Natural killer cell treated with Interleukin-12 subunit alpha and Interleukin-12 subunit beta and Interleukin-15 and Interleukin-18, amount 100 ng/mL, for 72 hours (primary cell): Measurements from ENCODE around the gene NFE2L3. TPM values are rescaled to one million over a fixed set of nuclear protein-coding genes. Genes with fewer than 3 reads are reported as not detected.

Source experiments
- ATAC-seq, 2 donors: fragments of 150-1000 bp; cut with Tn5 transposase in 1 of 2; sonication (Bioruptor Pico), chemical (Tn5 transposase) in 1 of 2; 2 replicates each; pipeline ENCODE4 v1.10.0; 2021
- DNase-seq: peaks from one replicate; pipeline ENCODE4 v3.0.0; 2022; ENCODE audit warnings: low spot score
- H3K27ac Mint-ChIP-seq, 2 donors: 1 replicate in 1 of 2; 2 replicates in 1 of 2; pipeline ENCODE4 v1.8.0; 2022; ENCODE audit warnings: mixed read lengths in 2 of 2, mild to moderate bottlenecking in 1 of 2, moderate library complexity in 1 of 2
- H3K27me3 Mint-ChIP-seq, 2 donors: 1 replicate in 1 of 2; 2 replicates in 1 of 2; pipeline ENCODE4 v1.8.0; 2022; ENCODE audit warnings: mixed read lengths in 2 of 2
- H3K36me3 Mint-ChIP-seq: one replicate; pipeline ENCODE4 v1.8.0; 2022; ENCODE audit warnings: mixed read lengths
- H3K4me1 Mint-ChIP-seq, 2 donors: 1 replicate in 1 of 2; 2 replicates in 1 of 2; pipeline ENCODE4 v1.8.0; 2022; ENCODE audit warnings: low read depth in 2 of 2, mixed read lengths in 2 of 2, mild to moderate bottlenecking in 1 of 2
- H3K4me3 Mint-ChIP-seq: one replicate; pipeline ENCODE4 v1.8.0; 2022; ENCODE audit warnings: mixed read lengths
- H3K9me3 Mint-ChIP-seq: 2 replicates; pipeline ENCODE4 v1.8.0; 2022; ENCODE audit warnings: mixed read lengths
- total RNA-seq, 2 donors: library from RNA; stranded (reverse); gene quantifications; one replicate each; pipeline ENCODE4 v1.2.3, GENCODE V29; 2022

Gene NFE2L3
- total RNA-seq, 2 donors from 2014 or later, result 21.3 to 29.1 TPM

DNA sequence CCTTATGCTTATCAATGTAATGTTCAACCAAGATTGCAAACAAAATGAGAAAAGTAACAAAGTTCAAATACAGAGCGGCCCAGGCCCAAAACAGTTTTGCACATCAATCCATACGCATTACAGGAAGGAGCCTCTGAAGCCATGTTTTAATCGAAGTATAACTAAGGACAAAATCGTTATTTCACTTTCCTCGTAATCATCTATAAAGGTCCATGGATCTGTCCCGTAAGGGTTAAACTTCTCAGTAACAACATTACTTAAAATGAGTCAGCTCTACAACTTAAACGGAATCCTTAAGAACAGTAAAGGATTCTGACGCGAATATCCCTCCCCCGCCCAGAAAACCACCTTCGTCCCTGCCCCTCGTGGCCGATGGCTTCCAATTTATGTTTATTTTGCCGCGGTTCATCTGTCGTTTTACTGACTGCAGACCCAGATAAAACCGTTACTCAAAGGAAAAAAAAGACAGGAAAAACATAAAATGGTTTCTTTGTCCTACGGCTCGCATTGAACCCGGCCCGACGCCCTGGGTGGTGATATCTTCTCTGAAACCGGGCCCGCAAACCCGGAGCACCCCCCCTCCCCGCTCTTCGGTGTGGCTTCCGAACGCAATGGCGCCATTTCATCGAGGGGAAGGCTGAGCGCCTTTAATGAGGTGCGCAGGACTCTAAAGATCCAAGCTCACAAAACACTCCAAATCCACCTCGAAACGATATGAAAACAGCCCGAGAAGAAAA lies 47.5 kb downstream of the NFE2L3 start:
- H3K9me3 Mint-ChIP-seq, result no peaks in the 10 kb centered on the region
- ATAC-seq (no peak), DNase-seq (peak; percentile 73)
- peaks cover 52 to 58% of the 10 kb centered on the region in 2 donors for H3K4me1 Mint-ChIP-seq
- peaks cover 75% of the 10 kb centered on the region for H3K36me3 Mint-ChIP-seq
- H3K27ac Mint-ChIP-seq, result peak overlapping the region; percentile 100
- no peaks in the 10 kb centered on the region for H3K27me3 Mint-ChIP-seq
- H3K4me3 Mint-ChIP-seq, result peak overlapping the region; percentile 100

DNA sequence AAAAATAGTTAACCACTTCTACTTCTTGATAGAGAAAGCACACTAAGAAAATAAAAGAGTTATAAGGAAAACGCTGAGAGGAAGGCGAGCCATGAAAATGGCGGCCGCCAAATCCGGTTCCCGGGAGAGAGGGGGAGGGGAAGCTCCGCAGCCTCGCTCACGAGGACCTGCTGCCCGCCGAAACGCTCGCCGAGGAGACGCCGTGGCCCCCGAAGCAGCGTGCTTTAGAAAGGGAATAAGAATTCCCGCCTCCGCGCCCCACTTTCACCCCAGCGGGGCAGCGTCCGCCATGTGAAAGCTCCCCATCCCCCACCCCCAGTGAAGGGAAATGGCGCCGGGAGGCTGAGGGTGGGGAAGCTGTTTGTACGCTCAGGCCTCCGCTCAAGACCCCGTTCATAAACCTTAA lies 48.0 kb downstream of the NFE2L3 start:
- Mint-ChIP-seq H3K9me3 (no peaks in the 10 kb centered on the region), H3K36me3 (peaks cover 79% of the 10 kb centered on the region), H3K27ac (peak overlapping the region; percentile 100), H3K27me3 (no peaks in the 10 kb centered on the region), H3K4me3 (peak overlapping the region; percentile 100), H3K4me1 (peaks cover 53 to 61% of the 10 kb centered on the region in 2 donors)
- peak; percentile 18 to 54 for ATAC-seq
- DNase-seq, result peak; percentile 81

DNA sequence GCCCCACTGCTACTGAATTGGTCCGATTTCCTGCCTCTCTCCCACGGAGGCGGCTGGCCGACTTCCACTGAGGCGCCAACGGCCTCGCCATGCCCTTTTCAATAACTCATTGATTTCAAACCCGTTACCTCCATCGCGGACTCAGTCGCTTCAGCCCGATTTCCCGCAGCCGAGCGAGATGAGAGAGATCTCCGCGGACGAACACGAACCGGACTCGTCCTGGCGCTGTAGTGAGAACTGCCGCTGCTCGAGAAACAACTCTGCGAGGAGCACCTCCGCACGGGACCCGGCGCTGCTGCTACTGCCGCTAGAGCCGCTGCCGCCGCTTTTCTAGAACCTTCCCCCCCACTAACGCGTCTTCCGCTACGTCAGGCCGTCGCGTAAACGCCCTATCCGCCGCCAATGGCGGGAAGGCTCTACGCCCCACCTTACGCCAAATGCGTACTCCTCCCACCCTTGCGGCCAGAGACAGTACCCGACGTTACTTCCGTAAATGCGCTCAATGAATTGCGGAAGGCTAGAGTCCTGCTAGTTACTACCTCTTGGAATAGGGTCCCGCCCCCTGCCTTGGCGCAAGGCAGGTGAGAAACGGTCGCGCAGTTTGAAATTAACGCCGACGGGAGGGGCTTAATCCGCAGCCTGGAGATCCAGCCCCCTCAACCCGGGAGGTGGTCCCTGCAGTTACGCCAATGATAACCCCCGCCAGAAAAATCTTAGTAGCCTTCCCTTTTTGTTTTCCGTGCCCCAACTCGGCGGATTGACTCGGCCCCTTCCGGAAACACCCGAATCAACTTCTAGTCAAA lies 48.6 kb downstream of the NFE2L3 start, which contains the start of gene HNRNPA2B1:
TSS of gene HNRNPA2B1 (minus strand) at position 303 of the 803 bp plus-strand sequence. CDS start at position 134, 169 bp downstream.
- Mint-ChIP-seq H3K27ac (peak within 1 kb of the TSS; percentile 100), H3K4me1 (peaks cover 53 to 61% of the 10 kb centered on the region in 2 donors)

DNA sequence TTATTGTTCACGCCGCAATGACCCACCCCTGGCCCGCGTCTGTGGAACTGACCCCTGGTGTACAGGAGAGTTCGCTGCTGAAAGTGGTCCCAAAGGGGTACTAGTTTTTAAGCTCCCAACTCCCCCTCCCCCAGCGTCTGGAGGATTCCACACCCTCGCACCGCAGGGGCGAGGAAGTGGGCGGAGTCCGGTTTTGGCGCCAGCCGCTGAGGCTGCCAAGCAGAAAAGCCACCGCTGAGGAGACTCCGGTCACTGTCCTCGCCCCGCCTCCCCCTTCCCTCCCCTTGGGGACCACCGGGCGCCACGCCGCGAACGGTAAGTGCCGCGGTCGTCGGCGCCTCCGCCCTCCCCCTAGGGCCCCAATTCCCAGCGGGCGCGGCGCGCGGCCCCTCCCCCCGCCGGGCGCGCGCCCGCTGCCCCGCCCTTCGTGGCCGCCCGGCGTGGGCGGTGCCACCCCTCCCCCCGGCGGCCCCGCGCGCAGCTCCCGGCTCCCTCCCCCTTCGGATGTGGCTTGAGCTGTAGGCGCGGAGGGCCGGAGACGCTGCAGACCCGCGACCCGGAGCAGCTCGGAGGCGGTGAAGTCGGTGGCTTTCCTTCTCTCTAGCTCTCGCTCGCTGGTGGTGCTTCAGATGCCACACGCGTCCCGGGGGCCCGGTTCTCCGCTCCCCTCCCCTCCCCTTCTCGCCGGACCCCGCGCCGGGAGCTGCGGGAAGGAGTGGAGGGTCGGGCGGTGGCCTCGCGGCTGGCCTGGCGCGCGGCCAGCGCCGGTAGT lies 49.4 kb downstream of the NFE2L3 start, which contains the start of gene CBX3:
TSS of gene CBX3 (plus strand) at position 499 of the 772 bp plus-strand sequence. CDS start 1,254 bp downstream, outside the sequence.
- DNase-seq, result peak; percentile 98
- H3K4me3 Mint-ChIP-seq, result peak within 1 kb of the TSS; percentile 100
- H3K36me3 Mint-ChIP-seq, result peaks cover 76% of the 10 kb centered on the region
- H3K27me3 Mint-ChIP-seq, result no peaks in the 10 kb centered on the region
- peak within 1 kb of the TSS; percentile 100 for H3K27ac Mint-ChIP-seq
- H3K4me1 Mint-ChIP-seq, result peaks cover 49 to 61% of the 10 kb centered on the region in 2 donors
- H3K9me3 Mint-ChIP-seq, result no peaks in the 10 kb centered on the region
- peak; percentile 81 to 85 for ATAC-seq

More for the DNA sequence above, 48.6 kb downstream of the NFE2L3 start, which contains the start of gene HNRNPA2B1:
- Mint-ChIP-seq H3K9me3 (no peaks in the 10 kb centered on the region), H3K36me3 (peaks cover 78% of the 10 kb centered on the region), H3K4me3 (peak within 1 kb of the TSS; percentile 100), H3K27me3 (no peaks in the 10 kb centered on the region)
- DNase-seq, result peak; percentile 98
- ATAC-seq, result peak; percentile 83

DNA sequence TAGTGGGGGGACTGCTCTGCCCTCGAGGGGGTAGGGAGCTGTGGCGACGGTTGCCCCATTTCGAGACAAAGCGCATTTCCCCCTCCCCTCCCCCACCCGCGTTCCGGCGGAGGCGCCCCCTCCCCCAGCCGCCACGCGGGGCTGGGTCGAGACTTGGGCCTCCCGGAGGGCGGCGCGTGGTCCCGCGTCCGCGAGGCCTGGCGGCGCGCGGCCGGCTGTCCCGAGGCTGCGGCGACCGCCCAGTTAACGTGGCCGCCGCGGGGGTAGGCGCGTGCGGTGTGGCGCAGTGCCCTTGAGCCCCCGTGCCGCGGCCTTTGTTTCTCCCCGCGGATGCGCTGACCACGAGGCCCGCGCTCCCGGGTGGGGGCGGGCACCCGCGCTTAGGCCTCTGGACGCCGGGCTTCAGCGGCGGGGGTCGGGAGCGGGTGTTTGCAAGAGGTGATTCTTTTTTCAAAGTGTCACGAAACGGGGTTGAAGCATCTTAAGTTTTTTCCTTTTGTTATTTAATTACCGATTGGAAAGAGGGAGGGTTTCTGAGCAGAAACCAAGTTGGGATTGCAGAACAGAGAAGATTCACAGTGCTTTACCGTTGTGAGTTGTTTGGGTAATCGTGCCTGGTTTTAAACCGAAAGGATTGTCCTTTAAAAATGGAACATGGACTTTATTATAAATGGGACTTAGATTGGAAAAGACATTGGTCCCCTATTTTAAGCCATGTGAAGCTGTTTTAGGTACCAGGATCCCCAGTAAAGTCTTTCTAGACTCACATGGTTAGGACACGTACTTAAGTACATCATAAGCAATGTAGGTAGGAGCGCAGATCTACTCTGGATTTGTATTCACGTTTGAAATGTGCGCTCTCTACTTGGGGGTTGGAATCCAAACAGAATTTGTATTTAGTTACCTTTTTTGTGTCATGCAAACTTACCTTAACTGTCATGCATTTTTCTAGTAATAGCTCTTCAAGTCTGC lies 50.3 kb downstream of the NFE2L3 start:
- H3K27ac Mint-ChIP-seq, result peak overlapping the region; percentile 82 to 84
- no peaks in the 10 kb centered on the region for H3K27me3 Mint-ChIP-seq
- peaks cover 76% of the 10 kb centered on the region for H3K36me3 Mint-ChIP-seq
- peaks cover 44 to 61% of the 10 kb centered on the region in 2 donors for H3K4me1 Mint-ChIP-seq
- ATAC-seq, result peak in 1 of 2 donors; percentile 4
- H3K4me3 Mint-ChIP-seq, result peak overlapping the region; percentile 96
- H3K9me3 Mint-ChIP-seq, result no peaks in the 10 kb centered on the region
- DNase-seq, result peak; percentile 76

DNA sequence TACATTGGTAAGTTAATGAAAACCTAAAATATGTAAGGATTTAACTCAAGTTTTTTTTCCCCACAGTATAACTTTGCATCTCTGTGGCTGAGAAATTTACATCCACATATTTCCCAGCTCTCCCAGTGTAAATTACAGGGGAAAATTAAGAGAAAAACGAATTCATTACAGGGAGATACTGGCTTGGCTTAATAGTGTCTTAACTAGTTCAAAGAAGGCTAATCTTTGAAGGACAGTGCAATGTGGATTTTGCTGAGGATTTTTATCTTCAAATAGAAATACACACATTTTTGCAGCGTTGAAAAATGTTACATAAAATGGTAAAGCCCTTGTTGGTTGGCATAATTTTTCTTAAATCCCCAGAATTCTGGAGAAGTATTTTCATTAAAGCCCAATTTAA lies 51.0 kb downstream of the NFE2L3 start:
- Mint-ChIP-seq H3K27me3 (no peaks in the 10 kb centered on the region), H3K4me1 (peaks cover 43 to 58% of the 10 kb centered on the region in 2 donors), H3K27ac (peak overlapping the region; percentile 82 to 84), H3K9me3 (no peaks in the 10 kb centered on the region), H3K4me3 (peak overlapping the region; percentile 96), H3K36me3 (peaks cover 72% of the 10 kb centered on the region)
- no peak for ATAC-seq
- no peak for DNase-seq

DNA sequence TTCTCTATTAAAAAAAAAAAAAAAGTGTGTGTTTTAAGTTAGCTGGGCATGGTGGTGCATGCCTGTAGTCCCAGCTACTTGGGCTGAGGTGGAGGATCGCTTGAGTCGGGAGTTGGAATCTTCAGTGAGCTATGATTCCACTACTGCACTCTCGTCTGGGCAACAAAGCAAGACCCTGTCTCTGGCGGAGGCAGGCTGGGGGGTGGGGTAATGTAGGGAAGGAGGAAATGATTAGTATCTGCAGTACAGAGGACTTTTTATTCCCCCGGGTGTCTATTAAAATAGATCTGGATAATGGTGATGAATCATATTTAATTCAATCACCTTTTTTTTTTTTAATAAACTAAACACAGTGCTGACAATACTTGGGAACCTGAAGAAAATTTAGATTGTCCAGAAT lies 56.0 kb downstream of the NFE2L3 start:
- Mint-ChIP-seq H3K4me3 (no peak overlapping the region), H3K27me3 (no peaks in the 10 kb centered on the region), H3K27ac (no peak overlapping the region), H3K36me3 (peaks cover 60% of the 10 kb centered on the region), H3K9me3 (no peaks in the 10 kb centered on the region), H3K4me1 (peaks cover 29 to 54% of the 10 kb centered on the region in 2 donors)
- no peak for DNase-seq
- no peak for ATAC-seq

DNA sequence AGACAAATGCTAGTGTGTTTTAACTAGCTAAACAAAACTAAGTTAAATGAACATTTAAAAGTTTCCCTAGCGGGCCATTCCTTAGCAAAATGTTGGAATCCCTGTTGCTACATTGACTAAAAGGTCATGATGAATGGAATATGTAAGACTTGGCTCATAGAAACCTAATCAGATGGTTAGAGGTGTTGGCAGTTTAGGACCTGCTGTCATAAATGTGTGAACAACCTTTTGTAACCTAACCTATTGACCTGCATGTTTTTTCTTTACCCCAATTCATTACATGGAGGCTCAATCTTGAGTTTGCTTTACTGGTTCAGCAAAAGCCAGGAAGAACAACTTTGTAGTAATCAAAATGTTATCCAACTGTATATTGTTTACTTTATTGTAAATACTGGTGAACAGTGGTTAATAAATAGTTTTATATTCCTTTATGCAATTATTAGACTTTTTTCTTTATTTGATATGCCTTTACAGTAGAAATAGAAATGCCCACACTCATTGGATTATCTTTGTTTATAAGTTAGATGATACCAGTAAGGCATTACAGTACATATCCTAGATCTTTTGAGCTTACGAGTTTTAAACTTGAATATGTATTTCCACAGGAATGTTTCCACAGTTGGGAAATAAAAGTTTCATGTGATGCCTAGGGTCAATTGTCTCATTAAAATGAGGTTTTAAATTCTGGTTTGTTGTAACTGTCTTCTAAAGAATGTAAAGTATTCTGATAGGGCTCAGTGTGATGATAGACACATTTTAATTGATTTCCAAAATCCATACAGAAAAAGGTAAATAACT lies 61.1 kb downstream of the NFE2L3 start:
- H3K36me3 Mint-ChIP-seq, result peaks cover 28% of the 10 kb centered on the region
- H3K27ac Mint-ChIP-seq, result no peak overlapping the region

DNA sequence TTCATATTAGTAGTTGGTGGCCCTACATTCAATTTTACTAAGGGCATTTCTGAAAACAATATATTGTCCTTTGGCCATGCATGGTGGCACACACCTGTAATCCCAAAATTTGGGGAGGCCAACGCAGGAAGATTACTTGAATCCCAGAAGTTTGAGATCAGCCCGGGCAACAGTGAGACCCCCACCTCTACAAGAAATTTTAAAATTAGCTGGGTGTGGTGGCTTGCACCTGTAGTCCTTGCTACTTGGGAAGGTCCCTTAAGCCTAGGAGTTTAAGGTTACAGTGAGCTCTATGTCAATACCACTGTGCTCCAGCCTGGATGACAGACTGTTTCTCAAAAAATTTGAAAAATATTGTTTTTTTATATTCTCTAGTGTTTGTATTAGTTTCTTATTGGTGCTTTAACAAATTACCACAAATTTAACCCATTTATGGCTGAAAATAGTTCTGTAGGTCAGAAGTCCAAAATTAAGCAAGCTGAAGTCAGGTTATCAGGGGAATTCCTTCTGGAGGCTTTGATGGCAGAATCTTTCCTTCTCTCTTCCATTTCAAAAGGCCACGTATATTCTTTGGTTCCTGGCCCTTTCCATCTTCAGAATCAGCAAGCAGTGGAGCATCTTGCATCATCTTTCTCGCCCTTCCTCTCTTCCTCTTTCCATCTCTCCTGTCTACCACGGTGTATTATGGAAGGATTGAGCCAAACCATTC lies 62.0 kb downstream of the NFE2L3 start:
- H3K4me1 Mint-ChIP-seq, result peaks cover 26 to 33% of the 10 kb centered on the region in 2 donors
- no peaks in the 10 kb centered on the region for H3K9me3 Mint-ChIP-seq
- peaks cover 28% of the 10 kb centered on the region for H3K36me3 Mint-ChIP-seq
- peak overlapping the region; percentile 25 for H3K4me3 Mint-ChIP-seq
- DNase-seq, result no peak
- H3K27ac Mint-ChIP-seq, result peak overlapping the region; percentile 14 to 63
- no peaks in the 10 kb centered on the region for H3K27me3 Mint-ChIP-seq
- ATAC-seq, result no peak

More for the DNA sequence above, 61.1 kb downstream of the NFE2L3 start:
- ATAC-seq (no peak), DNase-seq (no peak)
- Mint-ChIP-seq H3K27me3 (no peaks in the 10 kb centered on the region), H3K4me1 (peaks cover 26 to 33% of the 10 kb centered on the region in 2 donors), H3K4me3 (no peak overlapping the region), H3K9me3 (no peaks in the 10 kb centered on the region)

DNA sequence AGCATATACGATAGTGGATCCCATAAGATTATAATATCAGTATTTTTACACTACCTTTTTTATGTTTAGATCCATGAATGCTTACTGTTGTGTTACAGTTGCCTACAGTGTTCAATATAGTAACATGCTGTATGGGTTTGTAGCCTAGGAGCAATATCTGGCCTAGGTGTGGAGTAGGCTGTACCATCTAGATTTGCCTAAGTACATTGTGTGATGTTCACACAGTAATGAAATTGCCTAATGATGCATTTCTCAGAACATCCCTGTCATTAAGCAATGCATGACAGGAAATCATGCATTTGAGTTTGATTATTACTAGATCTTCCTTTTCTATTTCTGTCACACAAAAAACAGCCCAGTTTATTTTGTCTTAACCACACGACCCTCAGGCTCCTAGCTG lies 64.1 kb downstream of the NFE2L3 start:
- peaks cover 14% of the 10 kb centered on the region for H3K36me3 Mint-ChIP-seq
- no peaks in the 10 kb centered on the region for H3K9me3 Mint-ChIP-seq
- DNase-seq, result no peak
- ATAC-seq, result peak; percentile 92
- H3K4me3 Mint-ChIP-seq, result peak overlapping the region; percentile 33
- peaks cover 21 to 24% of the 10 kb centered on the region in 2 donors for H3K4me1 Mint-ChIP-seq
- H3K27me3 Mint-ChIP-seq, result no peaks in the 10 kb centered on the region
- H3K27ac Mint-ChIP-seq, result peak overlapping the region; percentile 56 to 86

DNA sequence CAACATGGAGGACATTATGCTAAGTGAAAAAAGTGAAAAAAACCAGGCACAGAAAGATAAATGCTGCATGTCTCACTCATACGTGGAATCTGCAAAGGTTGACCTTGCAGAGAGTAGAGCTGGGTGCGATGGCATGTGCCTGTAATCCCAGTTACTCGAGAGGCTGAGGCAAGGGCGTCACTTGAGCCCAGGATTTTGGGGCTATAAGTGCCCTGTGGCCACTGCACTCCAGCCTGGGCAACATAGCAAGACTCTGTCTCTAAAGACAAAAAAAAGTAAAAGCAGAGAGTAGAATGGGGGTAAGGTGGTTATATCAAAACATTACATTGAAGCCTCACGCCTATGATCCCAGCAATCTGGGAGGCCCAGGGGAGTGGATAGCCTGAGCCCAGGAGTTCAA lies 72.4 kb downstream of the NFE2L3 start:
- H3K27ac Mint-ChIP-seq, result no peak overlapping the region
- no peak overlapping the region for H3K4me3 Mint-ChIP-seq
- H3K9me3 Mint-ChIP-seq, result no peaks in the 10 kb centered on the region
- peaks cover 0 to 4% of the 10 kb centered on the region in 2 donors for H3K27me3 Mint-ChIP-seq
- DNase-seq, result no peak
- no peak for ATAC-seq
- H3K4me1 Mint-ChIP-seq, result no peaks in the 10 kb centered on the region
- no peaks in the 10 kb centered on the region for H3K36me3 Mint-ChIP-seq
